GM12878 (cell line): Measurements from ENCODE around the gene ANXA10. TPM values are rescaled to one million over a fixed set of nuclear protein-coding genes. Genes with fewer than 3 reads are reported as not detected.

Experiments
- ATAC-seq: fragments of 200-7000 bp; cut with Tn5 transposase; 3 replicates; pipeline ENCODE4 v1.9.1; 2020; ENCODE audit warnings: mild to moderate bottlenecking, moderate library complexity
- BruUV-seq: library from RNA; stranded (reverse); fragments of 400-500 nt; replicated peaks from 2 replicates; lab custom pipeline; 2021; lab: Mats Ljungman, UMichigan
- CTCF ChIA-PET: fragments of 300-600 bp; sonication (Branson Sonifier 250); formaldehyde crosslinking; extraction: SDS; loops from one replicate; lab custom pipeline; 2021; ENCODE audit warnings: inconsistent platforms; lab: Yijun Ruan, JAX
- POLR2A ChIA-PET: fragments of 350-600 bp; formaldehyde crosslinking; extraction: SDS; loops from one replicate; lab custom pipeline; 2021; ENCODE audit warnings: inconsistent platforms; lab: Charles Lee
- RAD21 ChIA-PET: fragments of 300-600 bp; sonication (Branson Sonifier 250); formaldehyde crosslinking; loops from one replicate; lab custom pipeline; 2023; ENCODE audit warnings: antibody characterized with exemption; ENCODE audit not compliant: unreplicated experiment; lab: Charles Lee
- SMC1A ChIA-PET: fragments of 300-600 bp; sonication (Branson Sonifier 250); formaldehyde crosslinking; loops from one replicate; lab custom pipeline; 2023; ENCODE audit not compliant: unreplicated experiment, uncharacterized antibody; lab: Charles Lee
- DNase-seq: peaks from one replicate; pipeline ENCODE4 v3.0.0-alpha.2; 2011; ENCODE audit warnings: low read depth, low spot score
- FAIRE-seq: peaks from 3 replicates; lab custom pipeline; 2011; peaks lifted over from hg19 to GRCh38; lab: Jason Lieb, UNC
- H2AFZ ChIP-seq: 2 replicates; pipeline ENCODE4 v1.6.0; 2011; ENCODE audit warnings: low read depth, low read length, control low read depth; ENCODE audit not compliant: control insufficient read depth
- H3K27ac ChIP-seq: 2 replicates; pipeline ENCODE4 v1.5.1; 2011; ENCODE audit warnings: control low read depth; ENCODE audit not compliant: control insufficient read depth, insufficient read depth
- H3K27me3 ChIP-seq, 2 experiments: replicated peaks in 1 of 2; 2 replicates each; pipeline versions ENCODE4 v1.6.0 to v1.6.1; 2011; ENCODE audit warnings: low read length in 1 of 2; ENCODE audit not compliant: control insufficient read depth in 2 of 2, insufficient read depth in 2 of 2
- H3K36me3 ChIP-seq, 2 experiments: 2 replicates each; pipeline ENCODE4 v1.5.1; 2011; ENCODE audit warnings: low read length in 1 of 2; ENCODE audit not compliant: control insufficient read depth in 2 of 2, insufficient read depth in 2 of 2
- H3K4me1 ChIP-seq: 2 replicates; pipeline ENCODE4 v1.6.1; 2011; ENCODE audit warnings: mild to moderate bottlenecking, low read length, moderate library complexity, mixed read lengths; ENCODE audit not compliant: control insufficient read depth, insufficient read depth
- H3K4me2 ChIP-seq: 2 replicates; pipeline ENCODE4 v1.6.0; 2011; ENCODE audit warnings: control low read depth; ENCODE audit not compliant: control insufficient read depth, insufficient read depth
- H3K4me3 ChIP-seq: fragments of 200-600 bp; sonication (generic); 2 replicates; pipeline ENCODE4 v1.5.1; 2016
- H3K79me2 ChIP-seq: 2 replicates; pipeline ENCODE4 v1.6.0; 2011; ENCODE audit warnings: low read length; ENCODE audit not compliant: control insufficient read depth, insufficient read depth
- H3K9ac ChIP-seq: 2 replicates; pipeline ENCODE4 v1.8.0; 2011; ENCODE audit warnings: low read length, control low read depth, mixed read lengths; ENCODE audit not compliant: control insufficient read depth, insufficient read depth
- H3K9me3 ChIP-seq: replicated peaks from 3 replicates; pipeline ENCODE4 v1.5.1; 2011; ENCODE audit warnings: mild to moderate bottlenecking, low read length; ENCODE audit not compliant: control insufficient read depth, insufficient read depth
- H4K20me1 ChIP-seq: 2 replicates; pipeline ENCODE4 v1.6.0; 2011; ENCODE audit not compliant: control insufficient read depth, insufficient read depth
- ATF2 ChIP-seq: IDR thresholded peaks from 2 replicates; pipeline ENCODE4 v1.6.1; 2012; ENCODE audit warnings: low read length, inconsistent platforms
- BCL3 ChIP-seq: IDR thresholded peaks from 2 replicates; pipeline ENCODE4 v1.6.1; 2011; ENCODE audit warnings: borderline replicate concordance, low read depth, mild to moderate bottlenecking, moderate library complexity, low read length; ENCODE audit not compliant: insufficient read depth, poor library complexity, severe bottlenecking
- E2F4 ChIP-seq: IDR thresholded peaks from 2 replicates; pipeline ENCODE4 v1.6.1; 2012; ENCODE audit warnings: low read depth, low read length, improper control_type of control experiment
- EP300 ChIP-seq, 2 experiments: fragments of 150-350 bp in 1 of 2; IDR thresholded peaks; 2 replicates each; pipeline ENCODE4 v1.6.1; 2011 to 2012; ENCODE audit warnings: low read depth in 2 of 2, low read length in 2 of 2, borderline replicate concordance in 1 of 2, improper control_type of control experiment in 1 of 2, inconsistent platforms in 1 of 2; ENCODE audit not compliant: control insufficient read depth in 1 of 2
- HDAC6 ChIP-seq: fragments of 200-600 bp; sonication (generic); IDR thresholded peaks from one replicate; pipeline ENCODE4 v1.8.0; 2017; ENCODE audit warnings: antibody characterized with exemption; ENCODE audit not compliant: unreplicated experiment
- IRF5 ChIP-seq: fragments of 450-650 bp; IDR thresholded peaks from 2 replicates; pipeline ENCODE4 v1.6.1; 2017; ENCODE audit warnings: borderline replicate concordance
- KDM1A ChIP-seq: fragments of 200-600 bp; sonication (generic); IDR thresholded peaks from 2 replicates; pipeline ENCODE4 v1.6.1; 2016; ENCODE audit warnings: borderline replicate concordance
- MEF2A ChIP-seq: IDR thresholded peaks from 2 replicates; pipeline ENCODE4 v1.6.1; 2011; ENCODE audit warnings: low read depth, mild to moderate bottlenecking, low read length, moderate library complexity; ENCODE audit not compliant: insufficient read depth
- MLLT1 ChIP-seq: fragments of 450-650 bp; IDR thresholded peaks from 2 replicates; pipeline ENCODE4 v1.6.1; 2016; ENCODE audit warnings: mild to moderate bottlenecking
- MYB ChIP-seq: fragments of 150-350 bp; IDR thresholded peaks from 2 replicates; pipeline ENCODE4 v1.6.1; 2014; ENCODE audit warnings: mild to moderate bottlenecking, low read depth, low read length, borderline replicate concordance
- RELB ChIP-seq: fragments of 450-650 bp; IDR thresholded peaks from 2 replicates; pipeline ENCODE4 v1.6.1; 2017; ENCODE audit warnings: low read depth, mild to moderate bottlenecking, moderate library complexity
- SIX5 ChIP-seq: IDR thresholded peaks from 2 replicates; pipeline ENCODE4 v1.6.1; 2011; ENCODE audit warnings: mild to moderate bottlenecking, low read depth, low read length, moderate library complexity; ENCODE audit not compliant: severe bottlenecking
- SUZ12 ChIP-seq: fragments of 200-600 bp; sonication (generic); IDR thresholded peaks from one replicate; pipeline ENCODE4 v1.6.1; 2018; ENCODE audit warnings: antibody characterized with exemption, mild to moderate bottlenecking; ENCODE audit not compliant: unreplicated experiment
- WGBS: methylation state at CpG from one replicate; pipeline ENCODE4 v1.1.6; 2016; ENCODE audit warnings: low lambda C conversion rate; ENCODE audit not compliant: insufficient replicate concordance, insufficient coverage; ENCODE audit errors: missing lambda C conversion rate; 5-methylcytosine and 5-hydroxymethylcytosine counted together
- in situ Hi-C: fragments of 300-500 bp; cut with MboI; formaldehyde crosslinking; loops from 9 replicates; pipeline ENCODE4 v1.14.3; 2018; ENCODE audit warnings: mixed read lengths
- intact Hi-C: fragments of 100-400 bp; cut with micrococcal nuclease; formaldehyde crosslinking; loops from one replicate; pipeline ENCODE4 v1.14.2; 2022; ENCODE audit not compliant: unreplicated experiment
- polyA plus RNA-seq, 11 experiments: library from polyadenylated mRNA; depleted of rRNA in 4 of 11; unstranded in 6 of 11; stranded (reverse) in 5 of 11; fragments of >200 nt; fragmentation: Nextera tagmentation in 4 of 11; fragmentation: Illumina TruSeq in 1 of 11; extraction: Ambion mirVana in 4 of 11; extraction: Trizol in 1 of 11; gene quantifications; 1 replicate in 1 of 11; 2 replicates in 10 of 11; pipeline versions ENCODE4 v1.2.1 to v1.2.3, GENCODE V29; 2011 to 2016; ENCODE audit warnings: inconsistent platforms in 2 of 11, missing spikeins in 2 of 11, low read depth in 1 of 11
- total RNA-seq, 4 experiments: library from RNA; depleted of rRNA in 3 of 4; stranded (reverse); fragments of >200 nt in 3 of 4; fragmentation: Illumina TruSeq in 1 of 4; extraction: Trizol in 1 of 4; gene quantifications; 2 replicates each; pipeline versions ENCODE4 v1.2.1 to v1.2.3, GENCODE V29; 2013 to 2021

ANXA10 gene
- total and polyA plus RNA-seq, 10 of the 15 experiments (the other 5 are each of a cell fraction or from before 2014, with no cell fraction given), result not detected

GRCh38 chr4:168096407-168096784 lies 4.1 kb downstream of the ANXA10 start:
- no peak for DNase-seq
- ChIA-PET RAD21 (no interaction called here), POLR2A (no interaction called here), CTCF (no interaction called here), SMC1A (interaction anchor here (0.6 kb wide), 1 partner anchor 507 kb away, joined by 3 read pairs; no protein-coding TSS in a partner anchor)
- no peaks in the 10 kb centered on the region for H3K36me3 ChIP-seq
- H2AFZ ChIP-seq, result no peak overlapping the region
- H3K9ac ChIP-seq, result no peak overlapping the region
- FAIRE-seq, result no peak
- H3K4me1 ChIP-seq, result no peaks in the 10 kb centered on the region
- H3K9me3 ChIP-seq, result no peaks in the 10 kb centered on the region
- no peaks in the 10 kb centered on the region for H3K27me3 ChIP-seq
- no peaks in the 10 kb centered on the region for H3K79me2 ChIP-seq
- 0% methylated on average over 1 of the region's 1 CpG for WGBS
- H3K4me2 ChIP-seq, result no peak overlapping the region
- H3K27ac ChIP-seq, result no peak overlapping the region
- H3K4me3 ChIP-seq, result no peak overlapping the region
- no TSS peak for BruUV-seq
- no peak for ATAC-seq
- intact Hi-C loops, result no loop called here
- in situ Hi-C loops, result no loop called here
- H4K20me1 ChIP-seq, result no peaks in the 10 kb centered on the region
- TF ChIP-seq HDAC6, result no peak
- no peak for TF ChIP-seq SIX5
- TF ChIP-seq MLLT1, result no peak
- TF ChIP-seq RELB, result no peak
- TF ChIP-seq MYB, result no peak
- no peak for TF ChIP-seq E2F4
- no peak for TF ChIP-seq SUZ12
- no peak for TF ChIP-seq EP300 (IDR thresholded peaks at IDR 0.05; ENCODE audit: borderline replicate concordance in 1 of 2, control insufficient read depth in 1 of 2, low read depth in 2 of 2, low read length in 2 of 2)
- no peak for TF ChIP-seq ATF2
- TF ChIP-seq IRF5, result no peak
- no peak for TF ChIP-seq KDM1A
- TF ChIP-seq BCL3, result no peak
- no peak for TF ChIP-seq MEF2A
